ENCODE data around the gene CHRNB1.

DNA sequence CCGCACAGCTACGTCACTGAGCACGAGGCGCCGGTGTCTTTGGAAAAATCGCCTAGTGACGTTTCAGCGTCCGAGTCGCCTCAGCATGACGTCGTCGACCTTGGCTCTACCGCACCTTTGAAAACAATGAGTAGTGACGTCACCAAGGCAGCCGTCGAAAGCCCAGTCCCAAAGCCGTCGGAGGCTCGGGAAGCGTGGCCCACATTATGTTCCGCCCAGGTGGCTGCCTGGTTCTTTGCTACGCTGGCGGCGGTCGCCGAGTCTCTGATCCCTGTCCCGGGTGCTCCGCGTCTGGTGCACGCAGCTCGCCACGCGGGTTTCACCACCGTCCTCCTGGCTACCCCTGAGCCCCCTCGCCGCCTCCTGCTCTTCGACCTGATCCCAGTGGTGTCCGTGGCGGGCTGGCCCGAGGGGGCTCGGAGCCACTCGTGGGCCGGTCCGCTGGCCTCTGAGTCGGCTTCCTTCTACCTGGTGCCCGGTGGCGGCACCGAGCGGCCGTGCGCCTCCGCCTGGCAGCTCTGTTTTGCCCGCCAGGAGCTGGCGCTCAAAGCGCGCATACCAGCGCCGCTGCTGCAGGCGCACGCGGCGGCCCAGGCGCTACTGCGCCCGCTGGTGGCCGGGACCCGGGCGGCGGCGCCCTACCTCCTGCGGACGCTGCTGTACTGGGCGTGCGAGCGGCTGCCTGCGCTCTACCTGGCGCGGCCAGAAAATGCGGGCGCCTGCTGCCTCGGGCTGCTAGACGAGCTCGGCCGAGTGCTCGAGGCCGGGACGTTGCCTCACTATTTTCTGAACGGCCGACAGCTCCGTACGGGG, 8.1 kb upstream of the CHRNB1 start:
- TF ChIP-seq POLR2A (IDR thresholded peaks at IDR 0.05; ENCODE audit: low read length) (no peak), GATA1 (IDR thresholded peaks at IDR 0.05; ENCODE audit: low read depth, low read length) (no peak)
